UCSD-AML1 (cell line): ENCODE data around the gene HOXA13.

Source experiments
- DNase-seq: peaks from one replicate; lab custom pipeline; 2025; ENCODE audit not compliant: unreplicated experiment; lab: John Stamatoyannopoulos, UW

The HOXA13 gene

DNA sequence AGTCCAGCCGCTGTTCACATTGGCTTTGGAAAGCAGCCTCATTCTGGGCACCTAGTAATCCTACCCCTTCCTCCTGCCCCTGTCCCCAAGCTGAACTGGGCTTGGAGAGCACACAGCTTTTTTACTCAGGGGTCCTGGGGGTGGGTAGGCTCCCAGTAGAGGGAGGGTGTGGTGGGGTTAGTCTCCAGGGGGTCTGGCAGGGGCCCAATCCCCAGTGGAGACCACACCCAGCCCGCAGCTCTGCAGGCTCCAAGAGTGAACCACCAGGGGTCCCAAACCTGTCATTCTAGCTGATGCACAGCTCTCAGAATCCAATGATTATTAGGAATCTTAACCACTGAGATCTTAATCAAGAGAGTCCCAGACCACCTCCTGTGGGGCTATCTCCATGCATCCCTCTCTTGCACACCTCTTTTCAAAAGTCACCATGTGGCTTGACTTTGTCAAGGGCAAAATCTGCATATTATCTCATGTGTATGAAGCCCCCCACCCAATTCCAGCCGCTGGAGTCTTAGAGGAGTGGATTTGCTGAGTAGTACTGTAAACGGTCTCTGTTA lies 17.5 kb downstream of the HOXA13 start:
- DNase-seq, result no peak

DNA sequence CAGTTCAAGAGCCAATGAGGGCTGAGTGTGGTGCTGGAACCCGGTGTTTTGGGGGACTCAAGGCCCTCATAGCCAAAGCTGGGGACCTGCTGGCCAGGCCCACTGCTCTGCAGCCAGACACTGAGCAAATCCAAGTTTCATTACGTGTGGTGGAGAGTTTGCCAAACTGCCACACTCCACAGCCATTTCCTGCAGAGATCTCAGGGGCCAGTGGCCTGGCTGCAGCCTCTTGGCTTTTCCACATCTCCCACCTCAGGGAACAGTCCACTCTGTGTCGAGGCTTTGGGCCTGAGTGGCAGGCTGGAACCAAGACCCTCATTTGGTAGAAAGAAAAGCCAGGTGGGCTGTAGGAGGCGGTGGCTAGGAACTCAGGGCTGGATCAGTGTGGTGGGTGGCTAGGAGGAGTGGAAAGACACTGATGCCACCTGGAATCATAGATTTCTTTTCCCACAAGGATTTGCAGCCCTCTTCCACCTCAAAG lies 18.1 kb downstream of the HOXA13 start:
- no peak for DNase-seq

DNA sequence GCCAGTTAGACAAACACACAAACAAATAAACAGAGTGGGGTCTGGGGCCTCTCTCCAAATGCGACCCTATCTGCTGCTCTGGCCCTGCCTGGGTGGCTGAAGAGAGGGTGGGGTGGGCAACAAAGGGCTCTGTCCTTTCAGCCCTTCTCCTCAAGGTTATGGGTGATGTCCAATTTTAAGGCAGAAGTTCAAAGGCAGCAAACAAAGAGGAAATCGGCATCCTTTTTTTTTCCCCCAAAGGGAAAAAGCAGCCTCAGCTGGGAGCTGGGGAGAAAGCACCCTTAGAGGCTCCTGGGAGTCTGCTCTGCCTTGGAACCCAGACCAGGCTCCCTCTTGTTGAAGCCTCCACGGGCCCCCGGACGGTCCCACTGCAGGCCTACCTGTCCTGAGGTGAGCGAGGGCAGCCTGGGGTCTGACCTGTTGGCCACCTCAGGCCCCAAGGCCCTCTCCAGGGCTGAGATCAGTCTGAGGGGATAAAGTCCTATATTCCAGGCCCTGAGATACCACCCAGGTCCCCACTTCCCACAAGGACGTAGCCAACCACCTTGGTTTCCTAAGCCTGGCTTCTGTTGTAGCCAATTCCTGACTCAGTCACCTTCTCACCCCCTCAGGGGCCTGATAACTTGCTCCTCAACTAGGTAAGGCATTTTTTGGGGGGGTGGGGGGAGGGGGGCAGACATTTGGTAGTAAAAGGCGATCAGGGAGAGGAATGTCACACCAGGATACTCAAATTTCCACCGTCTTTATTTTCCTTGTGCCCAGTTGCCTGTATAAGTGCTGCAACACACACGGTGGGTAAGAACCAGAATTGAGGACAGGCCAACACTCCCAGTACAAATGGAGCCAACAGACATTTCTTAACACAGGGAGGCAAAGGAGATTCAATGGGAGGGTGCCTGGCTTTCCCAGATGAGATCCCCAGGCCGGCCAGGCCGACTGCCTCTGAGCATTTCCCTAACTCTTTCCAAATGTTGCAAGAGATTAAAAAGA lies 19.2 kb downstream of the HOXA13 start:
- no peak for DNase-seq

DNA sequence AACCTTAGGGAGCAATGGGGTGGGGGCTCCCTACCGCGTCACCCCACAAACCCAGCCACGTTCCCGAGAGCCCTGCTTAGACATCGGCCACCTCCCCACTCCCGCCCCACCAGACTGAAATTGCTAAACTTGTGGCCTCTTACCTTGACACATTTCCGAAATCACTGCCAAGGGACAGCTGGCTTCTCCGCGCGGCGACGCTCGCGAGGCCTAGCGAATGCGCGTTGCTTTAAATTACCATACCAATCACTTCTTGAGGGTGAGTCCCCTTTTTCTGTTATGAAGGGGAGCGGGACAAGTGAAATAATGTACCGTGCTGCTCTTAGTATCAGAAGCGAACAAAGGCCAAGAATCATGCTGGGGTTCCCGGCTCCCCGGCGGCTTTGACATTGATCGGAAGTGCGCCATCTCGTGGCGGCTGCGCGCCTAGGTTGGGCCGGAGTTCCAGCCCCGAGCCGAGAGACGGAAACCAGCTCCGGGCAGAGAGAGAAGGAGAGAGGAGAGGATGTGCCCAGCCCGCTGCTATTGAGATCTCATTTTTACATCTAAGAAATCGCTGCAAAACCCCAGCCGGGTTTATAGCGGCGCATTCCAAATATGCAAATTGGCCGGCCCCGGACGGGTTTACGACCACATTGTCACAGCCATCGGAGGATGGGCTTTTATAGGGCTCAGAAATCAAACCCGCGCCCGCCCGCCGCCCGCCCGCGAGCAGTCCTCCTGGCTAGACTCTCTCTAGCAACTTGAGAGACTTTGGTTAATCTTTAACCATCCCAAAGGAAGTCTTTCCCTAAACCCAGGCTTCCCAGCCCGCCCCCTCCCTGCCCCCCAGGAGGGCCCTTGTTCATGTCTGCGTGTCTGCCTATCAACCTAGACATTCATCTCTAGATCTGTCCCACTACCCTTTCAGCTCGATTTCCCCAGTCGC lies 20.1 kb downstream of the HOXA13 start:
- peak; percentile 71 for DNase-seq

DNA sequence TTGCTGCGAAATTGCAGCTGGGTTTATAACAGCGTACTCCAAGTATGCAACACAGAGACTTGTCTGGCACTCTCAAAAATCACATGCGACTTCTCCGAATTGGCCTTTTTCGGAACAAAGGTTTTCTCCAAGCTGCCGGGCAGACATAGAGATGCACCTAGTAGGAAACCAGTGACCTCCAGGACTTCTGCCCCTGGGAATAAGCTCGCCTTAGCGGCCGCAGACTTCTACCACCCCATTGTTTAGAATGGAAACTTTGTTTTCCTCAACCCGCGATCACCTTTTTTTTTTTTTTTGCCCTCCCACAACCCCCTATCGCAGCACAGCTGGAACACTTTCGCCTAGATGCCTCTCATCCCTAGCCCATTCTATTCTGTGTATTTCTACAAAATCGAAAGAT lies 20.9 kb downstream of the HOXA13 start:
- DNase-seq, result no peak

DNA sequence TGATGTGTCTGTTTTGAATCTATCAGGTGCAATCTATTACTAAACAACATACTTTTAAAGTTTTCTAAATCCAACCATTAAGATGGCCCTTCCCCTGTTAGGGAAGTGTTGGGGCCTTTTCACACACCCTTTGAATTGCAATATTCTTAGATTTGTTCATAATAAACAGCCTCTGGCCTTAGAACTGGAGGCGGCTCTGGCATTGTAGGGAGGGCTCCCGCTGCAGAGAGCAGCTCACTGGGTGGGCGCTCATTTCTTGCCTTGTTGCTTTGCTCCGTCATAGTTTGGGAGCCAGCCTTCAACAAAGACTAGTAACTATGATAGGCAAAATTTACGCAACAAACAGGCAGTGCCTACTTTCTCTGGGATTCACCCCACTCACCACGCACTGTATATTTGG lies 21.5 kb downstream of the HOXA13 start:
- no peak for DNase-seq

DNA sequence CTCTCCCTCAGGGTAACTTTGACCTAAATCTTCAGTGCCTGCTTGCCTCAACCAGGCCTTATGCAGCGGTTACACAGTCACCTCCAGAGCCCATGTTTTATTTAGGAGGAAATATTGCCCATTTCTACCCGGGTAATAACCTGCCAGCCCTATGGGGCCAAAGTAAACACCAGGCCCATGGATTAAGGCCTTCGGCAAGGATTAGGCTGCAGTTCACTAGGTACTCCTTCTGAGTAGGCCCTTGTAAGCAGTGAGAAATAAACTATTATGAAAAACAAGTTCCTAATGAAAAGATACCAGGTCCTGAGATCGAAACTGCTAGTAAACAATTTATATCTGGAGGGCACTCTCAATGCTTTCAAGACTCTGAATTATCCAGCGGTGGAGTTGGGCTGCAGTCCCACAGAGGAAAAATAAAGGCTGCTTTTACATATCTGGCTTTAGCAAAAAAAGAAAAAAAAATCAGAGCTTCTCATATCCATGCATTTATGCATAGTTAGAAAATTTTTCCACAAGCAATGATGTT lies 22.0 kb downstream of the HOXA13 start:
- no peak for DNase-seq

DNA sequence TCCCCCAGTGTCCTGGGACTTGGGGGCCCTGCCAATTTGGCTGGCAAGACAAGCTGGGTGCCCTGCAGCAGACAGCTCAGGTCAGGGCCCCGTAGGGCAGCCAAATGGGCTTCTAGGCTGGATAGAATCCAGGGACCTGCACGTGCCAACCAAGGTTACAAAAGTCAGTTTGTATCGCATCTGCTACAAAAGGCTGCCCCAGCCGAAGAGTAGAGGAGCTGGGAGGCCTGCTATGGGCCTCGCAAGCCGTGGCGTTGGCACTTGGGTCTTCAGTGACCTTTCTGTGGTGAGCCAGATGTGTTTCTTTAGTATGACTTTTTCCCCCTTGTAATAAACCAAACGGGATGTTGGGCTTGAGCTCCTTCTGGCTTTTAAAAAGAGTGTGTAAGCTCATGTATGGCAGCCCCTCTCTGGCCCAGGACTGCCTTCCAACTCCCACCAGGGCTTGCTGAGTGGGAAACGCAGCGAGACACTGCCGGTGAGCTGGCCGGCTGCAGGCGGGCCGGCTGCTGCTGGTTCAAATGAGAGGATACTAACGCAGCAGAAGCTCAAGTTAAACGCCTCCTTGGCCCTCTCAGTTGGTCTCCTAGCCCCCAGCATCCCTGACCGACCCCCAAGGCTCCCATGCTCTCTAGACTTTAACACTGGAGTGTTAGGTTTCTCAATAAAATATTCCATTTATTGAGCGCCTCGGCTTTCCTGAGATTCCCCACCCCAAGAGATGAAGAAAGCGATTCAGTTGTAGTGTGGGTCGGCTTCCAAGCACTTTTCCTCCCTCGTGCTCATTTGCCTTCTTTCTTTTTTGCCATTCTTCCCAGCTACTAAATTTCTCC lies 22.7 kb downstream of the HOXA13 start:
- no peak for DNase-seq

DNA sequence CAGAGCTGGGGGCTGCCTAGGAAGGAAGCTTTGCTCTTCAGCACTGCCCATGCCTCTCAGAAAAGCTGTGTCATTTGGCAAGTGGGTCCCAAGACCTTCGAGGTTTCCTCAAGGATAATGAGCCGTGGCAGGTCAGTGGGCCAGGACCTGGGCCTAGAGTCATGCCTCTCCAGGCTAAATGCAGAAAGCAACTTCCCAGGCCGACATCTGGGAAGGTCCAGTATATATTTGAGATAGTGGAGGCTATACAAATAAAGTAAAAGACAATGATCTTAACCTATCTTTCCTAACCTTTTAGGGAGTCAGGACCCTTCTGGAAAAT lies 23.4 kb downstream of the HOXA13 start:
- no peak for DNase-seq

DNA sequence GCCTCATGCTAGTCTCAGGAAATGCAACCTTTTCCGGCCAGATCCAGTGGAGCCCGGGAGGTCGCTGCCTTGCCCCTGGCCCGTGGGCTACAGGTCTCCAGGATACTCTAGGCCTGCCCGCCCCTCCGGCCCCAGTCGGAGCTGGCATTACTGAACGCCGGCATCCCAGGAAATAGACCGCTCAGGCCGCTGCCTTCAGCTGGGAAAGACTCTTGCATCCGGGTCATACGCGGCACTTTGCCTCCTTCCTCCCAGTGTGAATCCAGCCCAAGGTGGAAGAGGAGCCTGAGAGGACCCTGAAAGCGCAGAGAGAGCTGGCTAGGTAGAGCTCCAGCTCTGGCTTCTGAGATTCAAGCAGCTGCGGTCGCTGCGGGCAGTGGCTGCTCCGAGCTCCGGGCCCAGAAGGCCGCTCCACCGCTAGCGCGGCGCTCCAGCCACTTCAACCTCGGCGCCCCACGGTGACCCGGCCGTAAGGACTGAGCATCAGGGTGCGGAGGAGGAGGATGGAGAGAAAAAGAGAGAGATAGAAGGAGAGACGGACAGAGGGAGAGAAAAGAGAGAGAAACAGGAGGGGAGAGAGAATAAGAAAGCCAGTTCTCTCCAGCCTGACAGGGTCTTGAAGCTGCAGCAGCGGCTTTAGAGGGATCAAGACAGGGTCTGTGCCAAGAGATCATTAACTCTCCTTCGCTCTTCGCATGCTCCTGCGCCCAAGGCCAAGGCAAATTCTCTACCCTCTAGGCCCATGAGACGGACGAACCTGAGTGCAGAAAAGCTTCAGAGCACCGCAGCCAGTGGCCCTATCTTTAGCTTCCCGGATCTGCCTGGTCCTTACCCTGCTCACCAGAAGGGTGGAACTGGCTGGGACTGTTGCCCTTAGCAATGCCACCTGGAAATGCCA lies 24.0 kb downstream of the HOXA13 start:
- no peak for DNase-seq

DNA sequence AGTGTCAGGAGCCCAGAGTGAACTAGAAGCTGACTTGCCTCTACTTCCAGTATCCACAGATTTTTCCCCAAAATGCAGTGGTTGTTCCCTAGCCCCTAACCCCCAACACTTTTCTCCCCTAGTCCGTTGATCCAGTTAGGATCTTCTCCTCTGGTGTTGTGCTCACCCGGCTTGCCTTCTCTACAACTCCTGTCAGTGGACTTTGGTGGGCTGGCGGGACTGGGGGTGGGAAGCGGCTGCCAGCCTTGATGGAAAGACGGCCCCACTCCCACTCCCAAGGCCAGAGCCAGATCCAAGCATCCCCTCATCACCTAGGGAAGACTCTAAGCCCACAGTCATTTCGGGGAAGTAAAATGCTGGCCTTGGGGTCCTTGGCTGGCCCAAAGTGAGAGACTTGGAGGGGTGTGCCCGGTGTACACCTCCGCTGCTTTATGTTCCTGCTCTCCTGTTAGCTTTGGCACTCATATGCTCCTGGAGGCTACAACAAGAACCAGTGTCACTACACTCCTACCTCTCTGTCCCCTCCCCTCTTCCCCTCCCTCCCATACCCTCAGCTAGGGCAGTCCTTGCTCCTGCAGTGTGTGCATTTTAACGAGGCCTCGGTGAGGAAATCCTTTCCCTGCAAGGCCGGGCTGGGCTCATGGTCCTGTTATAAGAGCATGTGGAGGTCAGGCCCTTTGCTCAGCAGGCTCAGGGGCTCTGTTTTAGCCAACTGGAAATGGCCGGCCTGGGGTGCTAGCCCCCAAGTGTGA lies 24.8 kb downstream of the HOXA13 start:
- no peak for DNase-seq

DNA sequence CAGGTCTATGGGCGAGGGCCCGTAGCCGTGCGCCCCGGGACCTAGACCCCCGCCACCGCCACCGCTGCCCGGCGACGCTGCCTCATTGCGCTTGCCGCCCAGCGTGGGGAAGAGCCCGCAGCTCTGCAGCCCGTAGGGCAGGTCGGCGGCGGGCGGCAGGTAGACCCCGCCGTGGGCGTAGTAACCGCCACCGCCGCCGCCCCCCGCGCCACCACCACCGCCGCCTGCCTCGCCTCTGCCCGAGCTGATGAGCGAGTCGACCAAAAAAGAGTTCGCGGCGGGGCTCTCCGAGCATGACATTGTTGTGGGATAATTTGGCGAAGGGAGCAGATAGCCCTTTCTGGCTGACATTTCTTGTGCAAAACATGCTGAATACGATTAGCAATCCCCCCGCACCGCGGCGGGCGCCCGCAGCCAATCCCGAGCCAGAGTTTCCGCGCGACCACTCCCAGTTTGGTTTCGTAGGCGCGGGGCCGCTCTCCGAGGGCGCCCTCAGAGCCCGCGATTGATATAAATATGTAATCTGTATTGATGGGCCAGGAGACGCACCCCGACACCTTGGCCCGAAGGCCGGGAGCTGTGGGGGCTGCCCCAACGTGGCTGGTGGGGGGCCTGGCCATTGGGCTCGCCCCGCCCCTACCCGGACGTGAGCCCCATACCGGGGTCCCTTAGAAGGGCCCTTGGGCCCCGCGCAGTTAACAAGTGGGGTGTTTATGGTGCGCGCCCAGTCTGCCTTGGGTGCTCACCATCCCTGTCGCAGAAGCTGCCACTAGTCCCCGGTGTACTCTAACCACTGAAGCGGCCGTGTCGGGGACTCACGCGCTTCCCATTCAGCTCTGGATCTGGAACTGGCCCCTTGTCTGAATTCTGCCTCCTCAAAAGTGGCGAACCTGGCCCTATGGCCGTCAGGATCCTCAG lies 25.7 kb downstream of the HOXA13 start, which contains the start of gene HOXA10:
TSS of gene HOXA10 (minus strand) at position 365 of the 918 bp plus-strand sequence. CDS start at position 351, 14 bp downstream.
- DNase-seq, result no peak

DNA sequence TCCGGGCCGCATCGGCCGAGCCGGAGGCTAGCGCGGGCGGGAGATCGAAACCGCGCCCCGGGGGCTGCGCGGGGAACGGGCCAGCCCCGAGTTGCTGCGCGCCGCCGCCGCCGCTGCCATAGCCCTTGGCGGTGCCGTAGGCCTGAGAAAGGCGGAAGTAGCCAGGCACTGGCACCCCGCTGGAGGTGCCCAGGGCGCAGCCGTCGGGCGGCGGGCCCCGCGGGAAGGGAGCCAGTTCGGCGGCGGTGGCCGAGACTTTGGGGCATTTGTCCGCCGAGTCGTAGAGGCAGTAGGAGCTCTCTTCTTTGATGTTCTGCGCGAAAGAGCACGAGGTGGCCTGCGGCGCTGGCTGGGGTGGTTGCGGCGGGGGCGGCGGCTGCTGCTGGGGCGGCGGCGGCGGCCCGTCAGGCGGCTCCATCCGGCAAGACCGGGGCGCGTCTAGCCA lies 26.4 kb downstream of the HOXA13 start:
- DNase-seq, result peak; percentile 45

DNA sequence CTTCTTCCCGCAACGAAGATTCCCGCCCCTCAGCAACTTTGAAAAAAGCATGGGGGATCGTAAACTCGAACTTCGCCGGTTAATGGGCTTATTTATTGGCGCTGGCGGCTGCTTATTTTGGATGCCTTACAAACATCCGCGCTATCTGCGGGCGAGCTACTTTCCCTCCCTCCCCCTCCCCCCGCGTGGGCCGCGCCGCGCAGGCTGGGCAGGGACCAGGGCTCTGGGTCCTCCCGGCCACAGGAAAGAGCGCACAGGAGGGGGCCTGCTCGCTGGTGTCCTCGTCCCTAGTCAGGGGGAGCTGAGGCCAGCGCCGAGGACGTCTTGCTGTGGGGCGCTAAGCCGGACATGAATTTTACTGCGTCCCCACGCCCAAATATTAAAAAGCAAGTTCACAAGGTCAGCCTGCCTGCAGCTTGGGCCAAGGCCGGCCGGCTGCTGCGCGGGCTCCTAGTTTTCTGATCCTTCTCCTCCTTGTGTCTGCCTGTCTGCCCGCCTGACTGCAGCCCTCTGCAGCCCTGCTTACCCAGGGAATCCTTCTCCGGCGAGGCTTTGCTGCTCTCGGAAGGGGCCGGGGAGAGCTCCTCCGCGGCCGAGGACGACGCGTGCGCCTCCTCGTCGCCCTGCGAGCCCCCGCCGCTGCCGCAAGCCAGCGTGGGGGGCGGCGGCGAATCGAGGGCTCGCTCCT lies 26.9 kb downstream of the HOXA13 start:
- DNase-seq, result peak; percentile 52

DNA sequence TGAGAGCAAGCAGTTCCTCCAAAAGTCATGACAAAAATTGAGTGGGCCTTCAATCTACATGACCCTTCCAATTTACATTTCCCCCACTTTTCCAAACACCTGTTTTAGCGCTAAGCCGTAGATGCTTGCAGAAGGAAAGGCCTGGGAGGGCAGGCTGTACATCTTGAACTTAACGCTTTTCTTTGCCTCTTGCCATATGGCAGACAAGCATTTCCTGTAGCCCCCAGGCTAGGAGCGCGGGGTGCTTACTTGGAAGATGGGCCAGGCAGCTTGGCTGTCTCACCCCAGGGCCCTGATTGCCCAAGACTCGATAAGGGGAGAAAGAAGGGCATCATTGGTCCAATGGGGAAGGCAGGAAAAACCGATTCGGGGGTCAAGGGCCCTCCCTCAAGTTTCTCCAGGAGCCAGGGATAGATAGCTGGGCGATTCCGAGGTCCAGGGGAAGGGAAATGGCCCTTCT lies 27.5 kb downstream of the HOXA13 start:
- DNase-seq, result no peak

DNA sequence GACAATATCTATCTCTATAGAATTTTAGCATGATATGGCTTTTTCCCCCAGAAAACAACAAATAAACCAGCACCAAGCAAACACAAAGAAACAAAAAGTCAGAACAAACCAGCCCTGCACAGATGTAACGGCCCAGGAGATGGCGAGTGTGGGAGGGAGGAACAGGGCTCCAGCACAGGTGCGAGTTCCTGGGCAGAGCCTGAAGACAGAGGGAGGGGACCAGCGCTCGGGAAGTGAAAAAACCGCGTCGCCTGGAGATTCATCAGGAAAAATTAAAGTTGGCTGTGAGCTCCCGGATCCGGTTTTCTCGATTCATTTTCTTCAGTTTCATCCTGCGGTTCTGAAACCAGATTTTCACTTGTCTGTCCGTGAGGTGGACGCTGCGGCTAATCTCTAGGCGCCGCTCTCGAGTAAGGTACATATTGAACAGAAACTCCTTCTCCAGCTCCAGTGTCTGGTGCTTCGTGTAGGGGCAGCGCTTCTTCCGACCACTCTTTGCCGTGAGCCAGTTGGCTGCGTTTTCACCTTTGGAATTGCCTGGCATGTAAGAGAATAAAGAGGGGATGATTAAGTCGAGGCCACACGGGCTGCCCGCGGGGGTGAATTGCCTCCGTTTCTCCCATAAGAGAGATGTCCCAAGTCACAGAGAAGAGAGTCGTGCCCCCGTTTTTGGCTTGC lies 28.1 kb downstream of the HOXA13 start:
- DNase-seq, result peak; percentile 30
